ENCODE results near the gene RACK1. TPM values are rescaled to one million over a fixed set of nuclear protein-coding genes. Genes with fewer than 3 reads are reported as not detected.

RACK1 gene
- total and polyA plus RNA-seq, 2 of the 4 experiments (the other 2 are of a cell fraction): 4,263 to 9,350 TPM

- Histone ChIP-seq H3K56ac (ENCODE audit: extremely low read depth, insufficient read depth, low read length) (no peak overlapping the region), H3K4me3 (ENCODE audit: insufficient read depth, low read depth, low read length) (no peak overlapping the region), H4K5ac (ENCODE audit: low read depth, low read length) (no peak overlapping the region), H2BK15ac (ENCODE audit: low read depth, low read length) (no peak overlapping the region), H3K9me3 (ENCODE audit: control insufficient read depth, insufficient read depth, low read length) (no peaks in the 10 kb centered on the region), H2BK120ac (ENCODE audit: low read depth, low read length) (no peak overlapping the region), H2AK5ac (ENCODE audit: low read depth, low read length) (no peak overlapping the region), H3K4me2 (ENCODE audit: low read depth, low read length) (no peak overlapping the region), H3K27ac (ENCODE audit: insufficient read depth, low read length) (no peak overlapping the region), H3K27me3 (ENCODE audit: control insufficient read depth, insufficient read depth, low read length) (no peaks in the 10 kb centered on the region), H2AK9ac (replicated peaks; ENCODE audit: low read depth, low read length, poor library complexity) (no peak overlapping the region), H2BK5ac (ENCODE audit: low read depth, low read length, poor library complexity, severe bottlenecking) (no peak overlapping the region), H3K14ac (replicated peaks; ENCODE audit: low read depth, low read length) (no peak overlapping the region), H4K91ac (ENCODE audit: insufficient read depth, low read depth, low read length) (no peak overlapping the region), H3K18ac (ENCODE audit: low read depth, low read length) (no peak overlapping the region), H3K36me3 (ENCODE audit: control insufficient read depth, insufficient read depth, low read length) (peaks cover 66% of the 10 kb centered on the region), H3K9me1 (ENCODE audit: insufficient read depth, low read length) (no peaks in the 10 kb centered on the region; the same call in 1 of the 2 replicates), H3K23ac (ENCODE audit: low read depth, low read length) (no peak overlapping the region), H2AFZ (replicated peaks; ENCODE audit: low read length, poor library complexity) (no peak overlapping the region), H4K8ac (ENCODE audit: low read depth in 2 of 2, low read length in 2 of 2) (no peak overlapping the region), H3K9ac (ENCODE audit: low read depth, low read length) (no peak overlapping the region), H2BK20ac (ENCODE audit: low read depth, low read length) (no peak overlapping the region), H4K20me1 (ENCODE audit: insufficient read depth, low read length) (peaks cover 48% of the 10 kb centered on the region), H3K4ac (ENCODE audit: low read depth, low read length) (no peak overlapping the region), H3K79me1 (ENCODE audit: low read depth in 1 of 2, low read length in 2 of 2) (peaks cover 16 to 33% of the 10 kb centered on the region in 2 experiments), H3K4me1 (ENCODE audit: control insufficient read depth, insufficient read depth, low read length) (no peaks in the 10 kb centered on the region)
- intact Hi-C loops (cut with micrococcal nuclease): no loop called here
- CTCF ChIA-PET: no interaction called here
- no TSS peak for BruUV-seq (replicated peaks)
- ATAC-seq (ENCODE audit: low read depth) (no peak), DNase-seq (no peak)
- WGBS, 2 experiments (ENCODE audit: extremely low coverage in 2 of 2, insufficient read length in 1 of 2): 76% methylated on average over 6 of the region's 16 CpGs; no CpG with 5 or more reads in 1 of the 2 experiments
- POLR2A ChIA-PET (ENCODE audit: unreplicated experiment): no interaction called here
- in situ Hi-C loops (cut with MboI; ENCODE audit: low sequenced_read_pairs): no loop called here
- dilution Hi-C loops (cut with HindIII; ENCODE audit: low sequenced_read_pairs, unreplicated experiment): no loop called here
- TF ChIP-seq CEBPB (IDR thresholded peaks at IDR 0.05; ENCODE audit: low read depth, low read length): no peak
- TF ChIP-seq RFX5 (IDR thresholded peaks at IDR 0.05; ENCODE audit: low read depth, low read length): no peak
- no peak for TF ChIP-seq MAFK (IDR thresholded peaks at IDR 0.05; ENCODE audit: low read depth, low read length)
- TF ChIP-seq MXI1 (IDR thresholded peaks at IDR 0.05; ENCODE audit: borderline replicate concordance, low read depth, low read length): no peak
- no peak for TF ChIP-seq USF2 (IDR thresholded peaks at IDR 0.05; ENCODE audit: low read depth, low read length)
- no peak for TF ChIP-seq FOS (IDR thresholded peaks at IDR 0.05; ENCODE audit: low read depth, low read length)
- no peak for TF ChIP-seq CTCF (conservative IDR thresholded peaks at IDR 0.05; ENCODE audit: low read depth, low read length)
- no peak for TF ChIP-seq CHD1 (IDR thresholded peaks at IDR 0.05; ENCODE audit: low read depth, low read length)
- no peak for TF ChIP-seq RAD21 (IDR thresholded peaks at IDR 0.05; ENCODE audit: low read length)
- TF ChIP-seq NFE2L2 (IDR thresholded peaks at IDR 0.05; ENCODE audit: low read depth, low read length): no peak
- TF ChIP-seq SMC3 (IDR thresholded peaks at IDR 0.05; ENCODE audit: low read depth, low read length): no peak
- TF ChIP-seq MAZ (IDR thresholded peaks at IDR 0.05; ENCODE audit: borderline replicate concordance, low read depth, low read length): no peak
- no peak for TF ChIP-seq ELK1 (IDR thresholded peaks at IDR 0.05; ENCODE audit: borderline replicate concordance, low read depth, low read length)
- no peak for TF ChIP-seq RCOR1 (IDR thresholded peaks at IDR 0.05; ENCODE audit: insufficient replicate concordance, low read length)
- no peak for TF ChIP-seq BHLHE40 (IDR thresholded peaks at IDR 0.05; ENCODE audit: low read depth, low read length)
- TF ChIP-seq POLR2A (IDR thresholded peaks at IDR 0.05; ENCODE audit: low read depth, low read length): no peak
Observed at GRCh38 chr5:181233088-181233800, 10.5 kb downstream of the RACK1 start.
